ENCODE results near the gene TRIM17. TPM values are rescaled to one million over a fixed set of nuclear protein-coding genes. Genes with fewer than 3 reads are reported as not detected.

Gene TRIM17
- total RNA-seq, 1 donor from 2014 or later, result not detected

DNA sequence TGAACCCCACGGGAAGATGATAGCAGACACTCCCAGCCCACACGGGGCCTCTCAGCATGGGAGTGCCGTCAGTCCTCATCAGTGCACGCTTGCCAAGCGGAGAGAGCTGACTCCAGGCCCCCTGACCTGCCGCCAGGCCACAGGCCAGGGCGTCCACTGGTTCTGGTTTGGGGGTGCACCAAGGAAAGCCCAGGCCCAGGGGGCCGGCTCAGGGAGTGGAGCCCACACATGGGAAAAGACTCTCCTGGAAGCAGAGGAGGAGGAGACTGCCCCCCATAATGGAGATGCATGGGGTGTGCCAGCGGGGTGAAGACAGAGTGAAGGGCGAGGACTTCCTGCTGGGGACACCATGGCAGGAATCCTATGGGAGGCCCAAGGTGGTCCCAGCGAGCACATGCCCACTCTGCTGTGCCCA, 16.4 kb downstream of the TRIM17 start:
- DNase-seq, result no peak

DNA sequence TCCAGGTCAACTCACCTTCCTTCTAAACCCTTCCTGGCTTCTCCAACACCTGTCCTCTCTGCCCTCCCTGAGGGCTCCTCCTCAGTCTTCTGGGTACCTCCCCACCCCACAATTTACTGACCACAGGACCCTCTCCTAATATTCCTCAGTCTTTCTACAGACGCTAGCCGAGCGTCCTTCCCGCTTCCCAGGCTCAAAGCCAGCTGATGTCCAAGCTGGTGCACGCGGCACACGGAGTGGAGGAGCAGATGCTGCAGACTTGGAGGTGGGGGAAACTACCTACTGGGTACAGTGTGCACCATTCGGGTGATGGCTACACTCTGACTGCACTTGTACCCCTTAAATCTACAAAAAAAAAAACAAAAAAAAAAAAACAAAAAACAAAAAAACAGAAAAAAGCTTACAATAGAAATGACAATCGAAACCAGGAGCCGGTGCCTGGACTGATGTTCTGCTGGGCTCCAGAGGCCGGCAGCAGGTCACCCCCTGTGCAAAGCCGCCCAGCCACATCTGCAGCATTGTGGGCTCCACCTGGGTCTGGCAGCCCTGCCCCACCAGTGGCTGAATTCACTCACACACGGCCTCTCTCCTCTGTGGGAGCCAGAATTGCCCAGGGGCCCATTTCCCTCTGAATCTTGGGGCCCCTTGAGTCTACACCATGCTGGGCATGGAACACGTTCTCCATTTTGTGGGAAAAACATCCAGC, 17.0 kb downstream of the TRIM17 start:
- no peak for DNase-seq

DNA sequence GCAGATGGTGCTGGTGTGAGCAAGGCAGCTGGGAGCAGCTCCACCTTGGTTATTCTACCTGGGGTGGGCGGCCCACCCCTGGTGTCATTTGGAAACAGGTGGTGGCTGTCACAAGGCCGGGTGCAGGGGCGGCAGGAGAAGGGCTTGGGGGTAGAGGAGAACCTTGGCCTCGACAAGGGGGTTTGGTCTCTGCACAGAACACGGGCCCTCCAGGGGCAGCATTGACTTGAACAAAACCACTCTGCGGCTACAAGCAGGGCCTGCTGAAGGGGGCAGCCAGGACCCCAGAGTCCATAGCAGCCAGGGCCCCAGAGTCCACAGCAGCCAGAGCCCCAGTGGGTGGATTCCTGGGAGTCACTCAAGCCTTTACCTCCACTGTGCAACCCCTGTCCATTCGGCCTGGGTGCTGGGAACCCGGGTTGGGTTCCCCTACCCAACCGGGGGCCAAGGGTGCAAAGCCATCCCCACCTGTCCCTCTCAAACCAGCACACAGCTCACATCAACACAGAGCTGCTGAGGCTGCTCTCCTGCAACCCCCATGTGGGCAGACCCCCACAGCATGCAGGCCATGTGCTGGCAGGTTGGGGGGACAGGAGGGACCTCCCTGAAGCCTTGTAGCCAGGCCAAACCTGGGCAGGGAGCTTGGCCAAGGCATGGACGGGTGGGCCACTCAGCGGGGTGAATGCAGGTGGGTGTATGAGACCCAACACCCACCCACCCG, 17.8 kb downstream of the TRIM17 start:
- no peak for DNase-seq

DNA sequence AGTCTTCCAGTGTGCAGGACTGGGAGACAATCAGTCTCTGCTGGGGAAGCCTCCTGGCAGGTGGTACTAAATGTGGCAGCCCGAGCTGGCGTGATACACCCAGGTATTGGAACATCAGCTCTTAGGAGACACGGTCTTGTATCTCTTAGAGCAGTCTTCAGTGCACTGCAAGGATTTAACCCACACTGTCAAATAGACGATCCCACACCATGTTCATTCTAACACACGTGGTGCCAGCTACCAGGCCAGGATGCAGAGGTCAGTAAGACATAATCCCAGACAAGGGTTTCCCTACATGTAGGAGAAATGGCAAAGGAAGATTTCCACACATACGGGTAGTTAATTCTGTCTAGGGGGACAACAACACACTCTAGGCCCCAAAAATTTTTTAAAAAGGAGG, 18.7 kb downstream of the TRIM17 start:
- DNase-seq, result no peak

DNA sequence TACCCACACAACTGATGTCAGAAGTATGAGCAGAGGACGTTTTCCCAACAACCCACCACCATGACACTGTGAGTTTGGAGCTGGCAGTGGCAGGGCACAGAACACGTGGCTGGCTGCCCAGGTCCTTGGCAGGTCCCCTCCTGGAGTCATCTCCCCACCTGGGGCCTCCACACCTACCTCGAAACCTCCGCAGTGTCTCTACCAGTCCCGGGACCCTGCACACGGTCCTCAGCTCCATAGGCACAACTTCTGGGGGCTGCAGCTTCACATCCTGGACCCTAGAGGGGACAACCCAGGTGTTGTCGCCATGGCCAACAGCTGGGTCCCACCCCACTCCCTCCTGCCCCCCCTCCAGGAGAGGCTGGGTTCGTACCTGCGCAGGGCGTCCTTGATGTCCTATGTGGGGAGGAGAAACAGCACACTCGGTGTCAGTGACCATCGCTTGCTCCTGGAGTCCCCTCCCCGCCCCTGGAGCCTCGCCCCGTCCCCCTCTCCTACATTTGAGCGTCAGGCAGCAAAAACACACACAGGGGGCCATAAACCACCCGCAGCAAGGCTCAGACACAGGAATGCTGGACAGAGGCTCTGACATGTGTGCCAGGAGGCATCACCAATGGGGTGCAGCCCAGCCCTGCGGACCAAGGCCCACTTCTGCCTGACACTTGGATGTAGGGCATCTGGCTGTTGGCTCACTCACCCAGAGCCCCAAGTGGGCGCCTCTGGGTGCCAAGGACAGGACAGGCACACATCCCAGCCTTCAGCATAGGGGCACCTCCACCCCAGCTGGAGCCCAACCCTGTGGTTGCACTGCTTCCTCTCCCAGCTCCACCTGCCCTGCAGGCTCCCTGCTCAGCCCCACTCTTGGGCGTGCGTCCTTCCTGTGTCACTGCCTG, 19.6 kb downstream of the TRIM17 start:
- DNase-seq, result no peak

DNA sequence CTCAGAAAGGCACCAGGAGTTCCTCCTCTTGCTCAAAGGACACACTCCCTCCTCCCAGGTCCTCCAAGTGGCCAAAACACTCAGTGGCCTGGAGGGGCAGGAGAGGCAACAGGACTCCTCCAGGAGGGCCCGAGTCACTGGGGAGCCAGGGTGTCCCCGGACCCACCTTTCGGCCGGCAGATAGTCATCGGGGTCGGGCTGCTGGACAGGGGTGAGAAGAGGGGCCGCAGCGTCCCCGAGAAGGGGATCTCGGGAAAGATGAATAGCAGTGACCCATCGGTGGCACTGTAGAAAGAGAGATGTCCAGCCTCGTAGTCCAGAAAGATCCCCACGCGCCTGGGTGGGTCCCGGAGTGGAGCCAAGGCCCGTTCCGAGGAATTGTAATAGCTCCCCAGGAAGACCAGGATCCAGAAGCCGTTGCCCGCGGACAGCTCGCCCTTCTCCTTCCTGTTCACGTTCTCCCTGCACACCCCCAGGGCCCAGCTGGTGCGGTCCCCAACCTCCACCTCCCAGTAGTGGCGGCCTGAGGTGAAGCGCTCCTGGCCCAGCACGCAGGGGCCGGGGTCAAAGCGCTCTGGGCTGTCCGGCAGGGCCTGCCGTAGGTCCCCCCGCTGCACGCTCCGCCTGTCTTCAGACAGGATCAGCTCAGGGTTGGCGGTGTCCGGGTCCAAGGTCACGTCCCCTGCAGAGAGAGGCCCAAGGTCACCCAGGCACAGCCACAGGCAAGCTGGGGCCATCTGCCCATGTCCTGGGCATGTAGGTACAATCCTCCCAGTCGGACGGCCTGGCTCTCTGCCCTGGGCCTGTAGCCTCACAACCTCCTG, 21.9 kb downstream of the TRIM17 start:
- no peak for DNase-seq

DNA sequence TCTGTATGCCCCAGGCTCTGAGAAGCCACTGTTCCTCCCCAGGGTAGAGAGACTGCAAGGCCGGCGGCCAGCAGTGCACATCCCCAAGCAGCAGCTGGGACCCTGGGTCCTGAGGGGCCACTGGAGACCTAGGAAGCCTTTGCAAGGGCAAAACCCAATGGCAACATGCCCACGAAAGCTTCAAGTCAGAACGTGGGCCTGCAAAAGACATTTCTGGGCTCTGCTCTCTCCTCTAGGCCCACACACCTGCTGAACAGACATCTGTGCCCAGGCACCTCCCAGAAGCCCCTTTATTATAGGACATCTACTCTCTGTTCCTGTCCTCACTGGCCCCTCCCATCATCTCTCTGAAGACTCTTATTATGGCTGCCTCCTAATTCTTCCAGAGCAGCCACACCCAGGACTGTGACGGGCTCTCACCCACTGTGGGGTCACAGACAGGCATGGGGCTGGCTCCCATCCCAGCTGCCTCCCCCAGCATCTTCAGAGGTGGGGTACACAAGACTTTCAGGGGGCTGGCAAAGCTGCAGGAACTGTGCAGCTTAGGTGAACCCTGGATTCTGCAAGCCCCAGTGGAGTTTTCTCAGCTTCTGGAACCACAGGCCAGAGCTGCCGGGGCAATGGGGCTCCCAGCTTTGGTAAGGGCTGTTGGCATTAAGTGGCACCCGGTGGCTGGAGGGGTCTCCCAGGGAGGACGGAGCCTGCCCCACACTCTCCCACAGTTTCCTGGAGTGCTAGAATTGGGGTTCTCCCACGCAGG, 22.7 kb downstream of the TRIM17 start:
- DNase-seq, result no peak

DNA sequence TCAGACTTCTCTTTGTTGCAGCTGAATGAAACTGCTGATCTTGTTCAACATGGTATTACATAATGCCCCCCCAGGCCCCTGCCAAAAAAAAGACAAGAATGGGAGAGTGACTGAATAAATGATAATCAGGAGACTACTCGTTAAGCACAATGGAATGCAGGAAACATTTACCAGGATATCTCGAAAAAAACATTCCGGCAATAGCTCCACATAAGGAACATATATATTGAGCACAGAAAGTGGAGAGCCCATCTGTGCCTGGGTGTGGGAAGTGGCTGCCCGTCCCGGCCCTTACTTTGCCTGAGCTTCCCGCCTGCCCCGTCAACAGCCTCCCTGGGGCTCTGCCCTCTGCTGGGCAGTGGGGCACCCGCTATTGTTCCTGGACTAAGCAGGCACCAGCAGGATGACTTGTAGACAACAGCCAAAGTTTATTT, 23.4 kb downstream of the TRIM17 start:
- peak; percentile 82 for DNase-seq

DNA sequence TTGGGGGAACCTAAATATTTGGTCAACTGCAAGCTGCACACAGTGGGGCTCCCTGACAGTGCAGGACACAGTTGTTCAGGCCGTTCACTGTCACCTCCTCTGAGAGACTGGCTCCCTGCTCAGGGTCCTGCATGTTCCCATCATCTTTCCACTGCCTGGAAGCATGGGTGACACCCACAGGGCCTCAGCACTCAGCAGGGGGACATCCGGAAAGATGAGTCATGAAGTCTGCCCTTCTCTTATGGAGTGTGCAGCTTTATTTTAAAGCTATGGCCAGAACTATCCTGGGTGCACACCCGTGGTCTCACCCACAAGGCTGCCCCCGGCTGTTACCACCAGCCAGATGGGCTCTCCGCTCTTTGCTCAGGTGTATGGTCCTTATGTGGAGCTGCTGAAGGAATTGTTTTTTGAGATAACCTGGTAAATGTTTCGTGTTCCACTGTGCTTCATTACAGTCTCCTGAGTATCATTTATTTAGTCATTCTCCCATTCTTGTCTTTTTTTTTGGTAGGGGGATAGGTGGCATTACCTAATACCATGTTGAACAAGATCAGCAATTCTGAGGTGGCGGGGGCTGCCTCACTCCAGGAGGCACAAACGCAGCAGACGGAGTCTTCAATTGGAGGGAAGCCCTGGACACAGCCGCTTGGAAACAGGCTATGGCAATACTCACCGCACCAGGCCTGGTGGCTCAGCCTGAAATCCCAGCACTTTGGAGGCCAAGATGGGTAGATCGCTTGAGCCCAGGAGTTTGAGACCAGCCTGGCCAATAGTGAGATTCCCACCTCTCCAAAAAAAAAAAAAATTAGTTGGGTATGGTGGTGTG, 24.3 kb downstream of the TRIM17 start:
- DNase-seq, result no peak

DNA sequence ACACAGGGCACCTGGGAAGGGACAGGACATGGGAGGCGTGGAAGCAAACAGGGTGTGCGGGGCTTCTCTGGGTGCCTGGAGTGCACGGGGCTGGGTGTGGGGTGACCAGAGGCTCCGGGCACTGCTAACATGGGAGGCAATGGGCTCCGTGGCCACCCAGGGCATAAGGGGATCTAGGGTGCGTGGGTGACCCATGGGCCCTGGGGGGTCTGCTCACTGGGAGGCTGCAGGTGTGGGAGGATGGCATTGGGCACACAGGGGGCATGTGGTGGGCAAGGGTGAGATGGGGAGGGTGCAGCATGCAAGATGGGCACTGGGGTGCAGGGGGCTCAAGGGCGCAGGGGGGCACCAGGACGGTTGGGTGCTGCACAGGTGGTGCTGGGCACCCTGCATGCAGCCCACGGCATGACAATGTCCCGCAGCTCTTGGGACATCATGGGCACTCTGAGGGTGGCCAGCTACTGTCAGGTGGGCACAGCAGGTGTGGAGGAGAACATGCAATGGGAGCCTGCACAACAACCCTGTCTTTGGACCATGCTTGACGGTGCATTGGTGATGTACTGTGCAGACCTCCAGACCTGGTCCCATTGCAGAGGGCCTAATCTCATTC, 25.1 kb downstream of the TRIM17 start:
- no peak for DNase-seq

DNA sequence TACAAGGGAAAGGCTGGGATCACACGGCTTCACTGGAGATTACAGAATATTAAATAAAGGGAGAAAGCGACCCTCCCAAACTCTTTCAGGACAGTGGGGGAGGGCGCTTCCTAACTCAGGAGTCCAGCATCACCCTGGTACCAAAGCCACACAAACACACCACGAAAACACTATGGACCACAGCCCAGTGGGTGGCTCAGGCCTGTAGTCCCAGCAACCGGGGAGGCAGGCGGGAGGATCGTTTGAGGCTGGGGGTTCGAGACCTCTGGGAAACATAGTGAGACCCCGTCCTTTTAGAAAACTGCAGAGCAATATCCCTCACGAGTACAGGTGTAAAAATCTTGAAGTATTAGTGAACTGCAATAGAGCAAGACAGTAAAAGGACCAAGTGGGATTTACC, 26.0 kb downstream of the TRIM17 start:
- DNase-seq, result no peak

DNA sequence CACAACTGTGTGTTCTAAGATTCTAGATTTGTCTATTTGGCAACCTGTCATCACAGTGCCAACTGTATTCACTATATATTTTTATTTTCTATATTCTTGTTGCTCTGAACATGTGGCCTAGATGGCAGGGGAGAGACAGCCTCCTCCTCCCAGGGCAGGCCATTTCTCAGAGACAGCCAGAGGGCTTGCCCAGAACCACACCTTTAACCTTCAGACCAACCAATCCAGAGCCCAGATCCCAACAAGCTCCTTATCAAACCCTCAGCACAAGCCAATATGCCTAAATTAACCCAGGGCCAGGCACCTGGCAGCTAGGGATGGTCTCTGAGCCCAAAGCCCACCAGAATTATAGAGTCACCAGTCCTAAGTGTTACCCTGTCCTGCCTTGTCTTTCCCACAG, 29.3 kb downstream of the TRIM17 start:
- DNase-seq, result no peak

DNA sequence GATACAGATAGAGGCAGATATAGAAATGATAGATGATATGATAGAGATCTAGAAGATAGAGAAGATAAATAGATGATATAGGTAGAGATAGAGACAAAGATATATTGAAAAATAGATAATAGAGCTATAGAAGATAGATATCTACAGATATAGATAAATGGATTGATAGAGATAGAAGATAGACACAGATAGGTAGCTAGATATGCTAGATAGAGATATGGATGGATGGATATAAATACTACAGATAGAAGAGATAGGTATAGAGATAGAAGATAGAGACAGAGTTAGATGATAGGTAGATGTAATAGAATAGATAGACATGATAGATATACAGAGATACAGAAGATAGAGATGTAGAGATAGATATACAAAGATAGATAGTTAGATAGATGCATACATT, 31.4 kb downstream of the TRIM17 start:
- no peak for DNase-seq

DNA sequence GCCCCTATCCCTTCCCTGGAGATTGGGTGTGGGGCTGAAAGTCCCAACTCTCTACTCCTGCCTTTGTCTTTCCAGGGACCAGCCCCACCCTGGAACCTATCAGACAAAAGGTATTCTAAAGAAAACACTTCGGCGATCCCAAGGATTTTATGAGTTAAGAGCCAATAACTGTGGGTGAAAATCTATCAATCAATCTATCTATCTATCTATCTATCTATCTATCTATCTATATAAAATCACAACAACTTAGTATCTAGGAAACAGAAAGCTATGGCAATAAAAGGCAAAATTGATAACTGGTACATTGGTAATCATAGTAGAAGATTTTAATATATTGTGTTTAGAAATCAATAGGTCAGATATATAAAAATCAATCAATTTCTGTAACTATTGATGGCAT, 32.9 kb downstream of the TRIM17 start:
- DNase-seq, result no peak

DNA sequence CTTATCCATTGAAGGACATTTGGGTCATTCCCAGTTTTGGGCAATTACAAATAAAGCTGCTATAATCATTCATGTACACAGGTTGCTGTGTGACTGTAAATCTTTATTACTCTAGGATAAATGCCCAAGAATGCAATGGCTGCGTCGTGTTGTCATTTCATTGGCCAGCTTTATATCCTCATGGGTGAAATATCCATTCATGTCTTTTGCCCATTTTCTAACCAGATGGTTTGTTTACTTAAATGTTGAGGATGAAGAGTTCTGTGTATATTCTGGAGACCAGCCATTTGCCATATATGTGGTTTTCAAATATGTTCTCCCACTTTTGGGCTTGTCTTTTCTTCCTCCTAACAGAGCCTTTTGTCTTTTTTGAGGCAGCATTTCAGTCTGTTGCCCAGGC, 35.3 kb downstream of the TRIM17 start:
- DNase-seq, result no peak

DNA sequence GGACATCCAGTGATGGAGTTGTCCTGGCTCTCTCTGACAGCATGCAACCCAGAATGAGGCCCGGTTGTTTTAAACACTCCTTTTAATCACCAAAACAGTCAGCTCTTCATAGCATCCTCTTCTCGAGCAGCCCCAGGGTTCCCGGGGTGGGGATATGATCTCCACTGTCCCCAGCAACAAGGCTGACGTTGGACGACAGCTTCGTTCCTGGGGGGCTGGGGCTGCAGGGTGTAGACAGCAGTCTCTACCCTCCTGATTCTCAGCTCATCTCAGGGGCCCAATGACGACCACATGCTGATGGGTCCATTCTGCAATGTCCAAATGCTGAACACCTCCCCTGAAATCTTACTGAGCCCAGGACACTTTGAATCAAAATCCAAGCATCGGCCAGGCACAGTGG, 37.0 kb downstream of the TRIM17 start:
- no peak for DNase-seq

DNA sequence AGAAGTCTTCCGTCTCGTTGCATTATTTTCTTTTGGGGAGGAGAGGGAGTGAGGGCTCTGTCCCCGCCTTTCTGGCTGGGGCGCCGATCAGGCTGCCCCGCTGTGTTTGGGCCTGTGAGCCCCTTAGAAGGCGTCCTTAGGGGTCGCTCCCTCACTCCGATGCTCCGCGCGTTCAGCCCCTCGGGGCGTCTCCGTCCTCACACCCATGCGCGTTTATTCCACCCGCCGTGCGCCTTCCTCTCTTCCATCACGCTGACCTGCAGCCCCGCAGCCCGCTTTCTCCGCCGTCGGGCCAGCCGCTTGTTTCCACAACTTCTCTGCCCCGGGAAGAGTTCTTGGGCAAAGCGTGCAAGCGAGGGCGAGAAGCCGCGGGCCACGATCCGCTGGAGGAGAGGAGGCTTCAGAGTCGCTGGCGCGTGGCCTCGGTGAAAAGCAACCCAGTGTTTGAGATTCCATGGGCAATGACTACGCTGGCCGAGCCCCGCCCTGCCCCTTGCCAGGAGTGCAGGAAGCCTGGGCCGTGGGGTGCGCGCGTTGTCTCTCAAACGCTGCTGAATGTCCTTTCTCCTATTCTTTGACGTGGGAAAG, 37.7 kb downstream of the TRIM17 start:
- DNase-seq, result peak; percentile 13

DNA sequence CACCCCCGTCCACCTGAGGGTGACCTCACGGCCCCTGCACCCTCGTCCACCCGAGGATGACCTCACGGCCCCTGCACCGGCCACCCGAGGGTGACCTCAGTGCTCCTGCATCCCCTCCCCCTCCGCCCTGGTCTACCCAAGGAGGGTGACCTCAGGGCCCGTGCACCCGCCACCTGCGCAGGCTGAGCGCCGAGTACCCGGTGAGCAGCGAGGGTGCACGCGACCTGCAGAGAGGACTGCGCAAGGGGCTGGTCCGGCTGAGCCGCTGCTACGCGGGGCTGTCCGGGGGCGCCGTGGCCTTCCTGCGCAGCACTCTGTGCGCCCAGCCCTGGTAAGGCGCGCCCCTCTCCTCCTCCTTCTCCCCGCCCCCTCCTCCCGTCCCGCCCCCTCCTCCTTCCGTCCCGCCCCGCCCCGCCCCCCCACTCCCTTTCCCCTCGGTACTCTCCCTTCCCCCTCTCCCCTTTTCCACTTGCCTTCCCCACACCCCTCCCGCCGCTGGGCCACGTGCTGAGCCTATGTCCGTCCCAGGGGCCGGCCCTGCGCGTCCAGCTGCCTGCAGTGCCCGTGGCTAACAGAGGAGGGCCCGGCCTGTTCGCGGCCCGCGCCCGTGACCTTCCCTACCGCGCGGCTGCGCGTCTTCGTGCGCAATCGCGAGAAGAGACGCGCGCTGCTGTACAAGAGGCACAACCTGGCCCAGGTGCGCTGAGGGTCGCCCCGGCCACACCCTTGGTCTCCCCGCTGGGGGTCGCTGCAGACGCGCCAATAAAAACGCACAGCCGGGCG, 38.4 kb downstream of the TRIM17 start:
- peak; percentile 65 for DNase-seq

DNA sequence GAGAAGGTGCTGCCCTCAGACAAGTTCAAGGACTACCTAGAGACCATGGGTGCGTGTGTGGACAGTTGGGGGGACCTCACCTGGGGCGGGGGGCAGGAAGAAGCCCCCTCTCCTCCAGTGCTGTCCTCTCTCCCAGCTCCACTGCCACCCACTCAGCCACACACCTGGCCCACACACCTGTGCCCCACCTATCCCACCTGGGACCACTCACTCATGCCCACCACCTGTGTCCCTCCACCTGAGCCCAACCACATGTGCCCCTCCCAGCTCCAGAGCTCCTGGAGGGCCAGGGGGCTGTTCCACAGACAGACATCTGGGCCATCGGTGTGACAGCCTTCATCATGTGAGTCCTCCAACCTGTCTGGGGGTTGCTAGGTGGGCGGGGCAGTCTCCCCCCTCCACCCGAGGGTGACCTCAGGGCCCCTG, 39.0 kb downstream of the TRIM17 start:
- no peak for DNase-seq

All from dermis blood vessel endothelial cell (primary cell).